OCI-LY7 (cell line): ENCODE data around the gene SRPK2.
"Not testable (repeated sequence)": the region's sequence is repeated elsewhere in the genome, so short reads cannot be mapped to it uniquely, and the experiment has no call there.

Experiments used
- CTCF ChIP-seq: fragments of 200-600 bp; sonication (generic); conservative IDR thresholded peaks from 2 replicates; pipeline ENCODE4 v1.5.1; 2014; ENCODE audit warnings: mild to moderate bottlenecking, antibody characterized with exemption, low read length, moderate library complexity, mixed read lengths
- EZH2phosphoT487 ChIP-seq: fragments of 200-600 bp; sonication (generic); IDR thresholded peaks from 2 replicates; pipeline ENCODE4 v1.6.1; 2018; ENCODE audit warnings: low read depth, borderline replicate concordance, mild to moderate bottlenecking, mixed run types, antibody characterized with exemption, low read length, moderate library complexity, mixed read lengths

DNA sequence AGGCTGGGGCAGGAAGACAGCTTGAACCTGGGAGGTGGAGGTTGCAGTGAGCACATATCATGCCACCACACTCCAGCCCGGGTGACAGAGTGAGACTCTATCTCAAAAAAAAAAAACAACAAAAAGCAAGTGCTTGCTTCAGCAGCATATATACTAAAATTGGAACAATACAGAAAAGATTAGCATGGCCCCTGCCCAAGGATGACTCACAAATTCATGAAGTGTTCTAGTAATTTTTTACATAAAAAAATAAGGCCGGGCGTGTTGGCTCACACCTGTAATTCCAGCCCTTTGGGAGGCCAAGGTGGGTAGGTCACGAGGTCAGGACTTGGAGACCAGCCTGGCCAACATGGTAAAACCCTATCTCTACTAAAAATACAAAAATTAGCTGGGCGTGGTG is 56.1 kb downstream of the SRPK2 start:
- not testable (repeated sequence) for TF ChIP-seq CTCF, EZH2phosphoT487
